GM18526 (cell line): ENCODE results near the gene CDH4.

Experiments used
- POLR2A ChIP-seq: IDR thresholded peaks from 3 replicates; pipeline ENCODE4 v1.6.1; 2011; ENCODE audit not compliant: insufficient read length; ENCODE audit errors: extremely low read depth

Gene CDH4

DNA sequence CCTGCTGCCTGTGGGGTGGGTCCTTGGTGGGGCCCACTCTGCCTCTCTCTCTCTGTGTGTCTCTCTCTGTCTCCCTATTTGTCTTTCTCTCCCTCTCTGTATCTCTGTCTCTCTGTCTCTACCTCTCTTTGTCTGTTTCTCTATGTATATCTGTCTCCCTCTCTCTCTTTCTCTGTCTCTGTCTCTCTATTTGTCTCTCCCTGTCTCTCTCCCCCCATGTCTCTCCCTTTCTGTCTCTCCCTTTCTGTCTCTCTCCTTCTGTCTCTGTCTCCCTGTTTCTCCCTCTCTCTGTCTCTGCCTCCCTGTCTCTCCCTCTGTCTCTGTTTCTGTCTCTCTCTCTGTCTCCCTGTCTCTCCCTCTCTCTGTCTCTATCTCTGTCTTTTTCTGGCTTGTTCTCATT, 353.2 kb downstream of the CDH4 start:
- no peak for TF ChIP-seq POLR2A

- TF ChIP-seq POLR2A: no peak
Measured at GRCh38 chr20:61605862-61606557, 353.9 kb downstream of the CDH4 start.

- no peak for TF ChIP-seq POLR2A
Measured at GRCh38 chr20:61608275-61609085, 356.4 kb downstream of the CDH4 start.

DNA sequence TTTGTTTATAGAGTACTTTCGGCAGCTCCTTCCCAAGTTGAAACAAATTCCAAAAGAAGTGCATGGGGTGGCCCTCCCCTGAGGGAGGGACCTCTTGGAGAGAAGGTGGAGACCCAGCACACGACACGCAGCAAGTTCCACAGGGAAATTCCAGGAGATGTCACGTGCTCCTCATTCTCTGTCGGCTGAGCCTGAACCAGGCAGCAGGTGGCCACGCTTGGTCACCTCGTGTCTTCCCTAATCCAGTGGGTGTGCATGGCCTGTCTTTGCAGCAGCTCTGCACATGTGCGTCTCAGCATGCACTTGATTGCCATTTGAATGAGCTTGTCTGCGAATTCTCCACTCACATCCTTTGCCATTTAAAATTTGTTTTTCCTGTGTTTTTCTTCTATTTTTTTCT, 357.4 kb downstream of the CDH4 start:
- no peak for TF ChIP-seq POLR2A

- no peak for TF ChIP-seq POLR2A
Measured at GRCh38 chr20:61611401-61612180, 359.5 kb downstream of the CDH4 start.

GRCh38 chr20:61613917-61614705, 362.1 kb downstream of the CDH4 start:
- TF ChIP-seq POLR2A: no peak

DNA sequence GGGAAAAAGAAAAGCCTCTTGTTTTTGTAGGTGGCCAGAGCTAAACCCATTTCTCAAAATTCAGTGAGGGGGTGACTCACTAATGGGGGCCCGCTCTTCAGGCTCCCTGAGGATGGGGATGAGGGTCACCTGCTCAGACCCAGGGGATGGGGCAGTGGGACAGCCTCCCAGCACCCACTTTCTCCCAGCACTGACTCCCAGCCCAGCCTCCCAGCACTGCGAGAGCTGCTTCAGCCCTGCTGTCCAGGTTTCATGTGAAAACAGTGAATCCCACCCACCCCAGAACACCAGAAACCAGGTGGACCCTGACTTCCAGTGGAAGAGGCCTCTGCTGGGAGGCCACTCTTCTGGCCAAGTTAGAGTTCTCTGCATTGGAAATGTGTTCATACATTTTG, 362.6 kb downstream of the CDH4 start:
- no peak for TF ChIP-seq POLR2A

DNA sequence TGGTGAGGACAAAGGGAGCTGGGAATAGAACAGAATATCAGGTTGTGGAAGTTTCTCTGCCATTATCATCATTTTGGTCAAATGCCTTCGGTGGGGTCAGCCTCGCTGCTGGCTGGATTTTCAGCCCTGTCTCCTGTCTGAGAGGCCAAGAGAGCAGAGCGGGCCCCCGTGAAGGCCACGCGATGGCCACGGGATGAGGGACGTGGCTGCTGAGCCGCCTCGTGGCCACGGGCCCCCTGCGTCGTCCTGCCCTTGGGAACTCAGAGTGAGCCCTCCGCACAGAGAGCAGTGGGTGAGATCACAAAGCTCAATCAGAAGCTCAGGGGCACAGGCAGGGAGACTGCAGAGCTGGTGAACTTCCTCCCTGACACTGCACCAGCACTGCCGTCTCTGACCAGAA, 363.7 kb downstream of the CDH4 start:
- TF ChIP-seq POLR2A: no peak

DNA sequence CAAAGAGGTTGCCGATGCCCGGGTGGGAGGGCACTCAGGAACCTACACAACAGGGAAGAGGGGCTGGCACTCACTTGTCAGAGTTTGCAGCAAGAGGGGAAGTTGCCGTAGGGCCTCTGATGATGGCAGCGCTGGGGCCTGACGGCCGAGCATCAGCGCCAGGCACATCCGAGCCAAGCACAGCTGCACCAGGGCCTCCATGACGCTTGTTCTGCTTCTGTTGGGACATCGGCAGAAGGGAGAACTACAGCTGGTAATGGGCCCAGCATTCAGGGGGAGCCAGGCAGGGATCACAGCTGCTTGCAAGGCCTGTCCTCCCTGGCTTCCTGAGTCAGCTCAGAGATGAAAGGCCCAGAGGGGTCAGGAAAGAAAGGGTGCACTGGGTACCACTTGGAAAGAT, 367.7 kb downstream of the CDH4 start:
- no peak for TF ChIP-seq POLR2A

DNA sequence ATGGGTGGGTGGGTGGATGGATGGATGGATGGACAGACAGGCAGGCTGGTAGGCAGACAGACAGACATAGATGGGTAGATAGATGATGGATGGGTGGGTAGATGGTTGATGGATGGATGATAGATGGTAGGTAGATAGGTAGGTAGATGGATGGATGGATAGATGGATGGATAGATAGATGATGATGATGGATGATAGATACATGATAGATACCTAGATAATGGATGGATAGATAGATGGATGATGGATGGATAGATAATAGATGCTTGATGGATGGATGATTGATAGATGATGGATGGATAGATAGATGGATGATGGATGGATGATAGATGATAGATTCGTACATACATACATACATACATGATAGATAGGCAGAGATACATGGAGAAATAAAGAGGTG, 368.1 kb downstream of the CDH4 start:
- no peak for TF ChIP-seq POLR2A

- TF ChIP-seq POLR2A: no peak
Measured at GRCh38 chr20:61621035-61621730, 369.1 kb downstream of the CDH4 start.

- no peak for TF ChIP-seq POLR2A
Measured at GRCh38 chr20:61621852-61622251, 369.8 kb downstream of the CDH4 start.

DNA sequence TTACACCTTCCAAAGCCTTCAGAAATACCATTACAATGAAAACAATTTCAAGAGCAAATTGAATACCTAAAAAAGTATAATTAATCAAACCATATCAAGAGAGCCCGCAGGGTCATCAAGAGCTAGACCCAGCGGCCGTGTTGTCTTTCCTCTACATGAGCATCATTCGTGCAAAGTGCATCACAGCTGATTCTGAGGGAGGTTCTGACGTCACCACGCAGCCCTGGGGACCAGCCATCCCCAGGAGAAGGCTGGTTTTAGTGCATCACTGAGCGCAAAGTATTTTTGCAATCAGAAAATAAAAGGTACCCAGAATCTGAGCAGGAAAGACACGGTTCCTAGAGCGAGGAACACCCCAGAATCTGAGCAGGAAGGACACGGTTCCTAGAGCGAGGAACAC, 371.4 kb downstream of the CDH4 start:
- TF ChIP-seq POLR2A: no peak

DNA sequence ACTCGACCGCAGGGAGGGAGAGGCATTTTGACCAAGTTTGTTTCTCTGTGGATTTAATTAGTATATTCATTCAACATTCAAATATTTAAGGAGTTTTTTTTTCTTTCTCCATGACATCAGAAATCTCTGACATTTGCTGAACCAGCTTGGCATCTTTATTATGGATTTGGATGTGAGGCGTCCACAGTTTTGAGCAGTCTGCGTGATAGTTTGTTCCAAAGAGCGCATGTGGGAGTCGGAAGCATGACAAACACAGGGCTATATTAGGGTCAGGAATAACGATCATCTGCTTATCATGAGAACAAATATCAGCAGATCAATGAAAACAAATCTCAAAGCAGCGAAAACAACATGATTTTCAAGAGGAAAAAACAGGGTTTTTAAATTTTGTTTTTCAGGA, 373.2 kb downstream of the CDH4 start:
- TF ChIP-seq POLR2A: no peak
